Vagina (tissue), 2 donors: ENCODE measurements around the gene ADGRG3.

Experiments
- POLR2A ChIP-seq, 2 donors: fragments of 450-650 bp; IDR thresholded peaks; one replicate each; pipeline ENCODE4 v1.6.1; 2017; ENCODE audit warnings: antibody characterized with exemption in 2 of 2, mild to moderate bottlenecking in 2 of 2, moderate library complexity in 2 of 2
- POLR2AphosphoS5 ChIP-seq, 2 donors: sonication (generic); formaldehyde crosslinking; IDR thresholded peaks; one replicate each; pipeline ENCODE4 v1.9.0; 2017; ENCODE audit warnings: antibody characterized with exemption in 2 of 2, mild to moderate bottlenecking in 2 of 2, low read depth in 1 of 2; ENCODE audit not compliant: insufficient read depth in 1 of 2
- TF ChIP-seq, protein P1 (sequence below), 3 experiments: fragments of 450-650 bp in 2 of 3; fragments of 200-600 bp in 1 of 3; sonication (generic) in 1 of 3; IDR thresholded peaks; one replicate each; pipeline ENCODE4 v1.5.1; 2017 to 2019; ENCODE audit warnings: antibody characterized with exemption in 3 of 3, mild to moderate bottlenecking in 2 of 3, moderate library complexity in 2 of 3

DNA sequence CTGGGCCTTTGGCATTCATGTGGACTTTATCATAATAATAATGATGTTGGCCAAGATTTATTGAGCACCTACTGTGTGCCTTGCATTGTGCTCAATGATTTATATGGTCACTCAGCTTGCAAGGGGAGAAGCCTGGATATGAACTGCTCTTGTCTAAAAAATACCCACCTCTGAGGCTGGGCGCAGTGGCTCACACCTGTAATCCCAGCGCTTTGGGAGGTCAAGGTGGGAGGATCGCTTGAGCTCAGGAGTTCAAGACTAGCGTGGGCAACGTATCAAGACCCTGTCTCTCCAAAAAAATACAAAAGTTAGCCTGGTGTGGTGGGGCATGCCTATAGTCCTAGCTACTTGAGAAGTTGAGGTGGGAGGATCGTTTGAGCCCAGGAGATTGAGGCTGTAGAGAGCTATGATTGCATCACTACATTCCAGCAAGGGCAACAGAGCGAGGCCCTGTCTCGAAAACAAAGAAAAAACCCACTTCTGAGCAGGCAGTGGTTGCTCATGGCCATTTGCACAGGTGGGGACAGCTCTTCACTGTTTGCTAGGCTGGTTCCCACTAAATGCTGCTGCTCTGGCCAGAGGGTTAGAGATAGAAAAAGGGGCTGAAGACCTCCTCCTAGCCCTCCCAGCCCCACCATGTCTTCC, 43.9 kb upstream of the ADGRG3 start:
- TF ChIP-seq, protein P1, sequence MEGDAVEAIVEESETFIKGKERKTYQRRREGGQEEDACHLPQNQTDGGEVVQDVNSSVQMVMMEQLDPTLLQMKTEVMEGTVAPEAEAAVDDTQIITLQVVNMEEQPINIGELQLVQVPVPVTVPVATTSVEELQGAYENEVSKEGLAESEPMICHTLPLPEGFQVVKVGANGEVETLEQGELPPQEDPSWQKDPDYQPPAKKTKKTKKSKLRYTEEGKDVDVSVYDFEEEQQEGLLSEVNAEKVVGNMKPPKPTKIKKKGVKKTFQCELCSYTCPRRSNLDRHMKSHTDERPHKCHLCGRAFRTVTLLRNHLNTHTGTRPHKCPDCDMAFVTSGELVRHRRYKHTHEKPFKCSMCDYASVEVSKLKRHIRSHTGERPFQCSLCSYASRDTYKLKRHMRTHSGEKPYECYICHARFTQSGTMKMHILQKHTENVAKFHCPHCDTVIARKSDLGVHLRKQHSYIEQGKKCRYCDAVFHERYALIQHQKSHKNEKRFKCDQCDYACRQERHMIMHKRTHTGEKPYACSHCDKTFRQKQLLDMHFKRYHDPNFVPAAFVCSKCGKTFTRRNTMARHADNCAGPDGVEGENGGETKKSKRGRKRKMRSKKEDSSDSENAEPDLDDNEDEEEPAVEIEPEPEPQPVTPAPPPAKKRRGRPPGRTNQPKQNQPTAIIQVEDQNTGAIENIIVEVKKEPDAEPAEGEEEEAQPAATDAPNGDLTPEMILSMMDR (IDR thresholded peaks at IDR 0.05): no peak
- TF ChIP-seq POLR2AphosphoS5 (IDR thresholded peaks at IDR 0.05; ENCODE audit: insufficient read depth in 1 of 2, low read depth in 1 of 2): no peak
- TF ChIP-seq POLR2A (IDR thresholded peaks at IDR 0.05): no peak
